Brain pericyte (primary cell): ENCODE results near the gene TRAPPC2L.
A peak's percentile ranks its signal among the peaks of the same experiment; 100 is the strongest.

Source experiments
- DNase-seq: peaks from one replicate; pipeline ENCODE4 v3.0.0-alpha.2; 2012; ENCODE audit warnings: low read depth, low spot score

TRAPPC2L gene, protein sequence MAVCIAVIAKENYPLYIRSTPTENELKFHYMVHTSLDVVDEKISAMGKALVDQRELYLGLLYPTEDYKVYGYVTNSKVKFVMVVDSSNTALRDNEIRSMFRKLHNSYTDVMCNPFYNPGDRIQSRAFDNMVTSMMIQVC

DNA sequence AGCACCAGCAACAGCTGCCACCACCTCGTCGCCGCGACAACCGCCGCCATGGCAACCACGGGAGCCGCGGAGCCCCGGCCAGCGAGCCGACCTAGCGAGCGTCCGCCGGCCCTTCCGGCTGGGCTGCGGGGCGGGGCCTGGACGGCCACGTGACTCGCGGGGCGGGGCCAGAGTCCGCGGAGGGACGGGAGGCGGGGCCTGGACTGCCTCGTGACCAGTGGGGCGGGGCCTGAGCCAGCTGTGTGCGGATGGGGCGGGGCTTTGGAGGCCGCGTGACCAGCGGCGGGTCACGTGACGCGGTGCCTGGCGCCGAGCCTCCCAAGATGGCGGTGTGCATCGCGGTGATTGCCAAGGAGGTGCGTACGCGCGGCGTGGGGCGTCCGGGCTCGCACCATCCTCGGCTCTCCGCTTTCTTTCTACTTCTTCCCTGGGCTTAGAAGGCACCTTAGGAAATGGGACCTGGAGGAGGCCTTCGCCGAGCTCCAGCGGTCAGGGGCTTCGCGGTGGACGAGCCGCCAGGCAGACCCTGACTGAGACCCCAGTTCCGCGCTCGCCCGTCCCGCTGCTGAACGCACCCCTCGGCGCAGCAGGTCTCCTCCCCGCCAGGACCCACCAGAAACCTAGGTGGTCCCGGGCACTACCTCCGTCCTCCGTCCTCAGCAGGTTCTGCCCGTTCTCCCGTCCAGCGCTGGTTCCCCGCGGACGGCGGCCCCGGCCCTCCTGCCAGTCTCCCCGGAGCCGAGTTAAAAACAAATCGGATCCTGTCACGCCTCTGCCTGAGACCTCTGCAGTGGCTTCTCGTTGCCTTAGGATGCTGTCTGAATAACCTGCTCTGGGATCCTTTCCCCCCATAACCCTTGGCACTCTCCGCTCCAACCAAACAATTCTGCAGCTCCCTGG lies at the start of gene TRAPPC2L, which contains the start of gene GALNS:
TRAPPC2L (plus strand) TSS at position 300 of the 900 bp plus-strand sequence; CDS start at position 324, 24 bp downstream.
GALNS (minus strand) TSS at position 120 of the 900 bp plus-strand sequence; CDS start at position 50, 70 bp downstream.
- DNase-seq: peak; percentile 86

DNA sequence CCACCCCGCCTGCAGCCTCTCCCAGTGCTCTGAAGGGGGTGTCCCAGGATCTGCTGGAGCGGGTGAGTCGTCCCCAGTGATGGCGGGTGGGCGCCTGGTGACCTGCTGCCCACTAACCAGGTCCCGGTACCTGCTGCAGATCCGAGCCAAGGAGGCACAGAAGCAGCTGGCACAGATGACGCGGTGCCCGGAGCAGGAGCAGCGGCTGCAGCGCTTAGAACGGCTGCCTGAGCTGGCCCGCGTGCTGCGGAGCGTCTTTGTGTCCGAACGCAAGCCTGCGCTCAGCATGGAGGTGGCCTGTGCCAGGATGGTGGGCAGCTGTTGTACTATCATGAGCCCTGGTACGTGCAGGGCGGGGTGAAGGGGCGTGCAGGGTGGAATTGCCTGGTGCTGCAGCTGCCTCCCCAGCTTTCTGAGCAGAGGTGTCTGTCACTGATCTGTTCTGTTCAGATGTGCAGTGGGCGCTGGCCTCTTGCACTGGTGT lies 49.7 kb upstream of the TRAPPC2L start:
- no peak for DNase-seq

GRCh38 chr16:88807626-88808453 lies 49.1 kb upstream of the TRAPPC2L start:
- DNase-seq: no peak

DNA sequence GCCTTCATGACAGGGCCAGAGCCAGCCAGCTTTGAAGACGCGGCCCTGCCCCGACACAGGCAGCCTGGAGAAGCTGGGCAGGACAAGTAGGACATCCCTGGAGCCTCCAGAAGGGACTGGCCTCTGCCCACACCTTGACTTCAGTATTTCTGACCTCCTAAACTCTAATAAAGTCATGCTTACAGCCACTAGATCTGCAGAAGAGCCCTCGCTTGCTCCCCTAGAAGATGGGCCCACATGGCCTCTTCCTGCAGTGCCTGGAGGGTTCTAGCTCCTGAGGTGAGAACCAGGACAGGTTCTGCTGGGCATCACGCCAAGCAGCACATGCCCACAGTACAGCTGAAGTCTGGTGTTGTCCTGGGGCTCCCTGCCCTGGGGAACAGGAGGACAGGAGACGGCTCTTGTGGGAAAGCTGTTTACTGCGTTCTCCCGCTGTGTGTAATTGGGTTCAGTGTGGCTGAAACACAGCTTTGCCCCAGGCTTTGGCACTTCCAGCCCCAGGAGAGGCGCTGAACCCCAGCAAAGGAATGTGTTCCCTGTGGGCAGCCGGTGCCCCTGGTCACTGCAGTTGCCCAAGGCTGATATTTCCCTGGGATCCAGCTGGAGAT lies 47.8 kb upstream of the TRAPPC2L start:
- no peak for DNase-seq

- DNase-seq: no peak
Measured at GRCh38 chr16:88809676-88810165, 47.2 kb upstream of the TRAPPC2L start.

DNA sequence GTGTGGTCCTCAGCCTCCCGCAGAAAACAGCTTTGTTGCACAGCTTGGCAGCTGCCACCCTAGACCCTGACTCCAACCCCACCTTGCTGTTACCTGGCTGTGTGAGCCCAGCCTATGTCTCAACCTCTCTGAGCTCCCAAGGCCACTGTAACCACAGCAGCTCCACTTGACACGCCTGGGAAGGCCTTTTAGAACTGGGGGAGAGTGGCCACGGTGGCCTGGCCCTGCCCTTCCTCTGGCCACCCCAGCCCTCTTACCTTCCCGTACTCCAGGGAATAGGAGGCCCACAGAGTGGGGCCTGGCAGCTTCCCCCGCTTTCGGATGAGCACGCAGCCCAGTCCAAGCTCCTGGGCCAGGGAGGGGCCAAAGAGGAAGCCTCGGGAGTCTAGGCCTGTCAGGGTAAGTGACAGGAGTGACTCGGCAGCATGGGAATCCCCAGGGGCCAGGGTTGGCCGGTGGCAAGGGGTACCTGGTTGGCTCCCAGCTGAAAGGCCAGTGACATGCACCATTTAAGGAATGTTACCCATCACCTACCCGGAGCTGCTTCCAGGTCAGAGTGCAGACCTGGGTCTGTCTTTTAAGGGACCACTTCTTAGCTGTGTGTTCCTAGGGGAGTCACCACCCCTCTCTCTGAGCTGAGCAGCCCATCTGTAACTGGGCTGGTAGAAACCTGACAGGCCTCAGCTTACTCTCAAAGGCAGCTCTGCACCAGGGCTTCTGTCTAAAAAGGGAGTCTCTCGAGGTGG lies 46.6 kb upstream of the TRAPPC2L start:
- no peak for DNase-seq

GRCh38 chr16:88810912-88811768 lies 45.8 kb upstream of the TRAPPC2L start:
- DNase-seq: peak; percentile 50

- peak; percentile 87 for DNase-seq
Measured at GRCh38 chr16:88811769-88812512, 45.0 kb upstream of the TRAPPC2L start, which contains the start of gene APRT. Gene APRT, minus strand, starts transcription at chr16:88811928. Its CDS starts 29 bp downstream, at chr16:88811899.

DNA sequence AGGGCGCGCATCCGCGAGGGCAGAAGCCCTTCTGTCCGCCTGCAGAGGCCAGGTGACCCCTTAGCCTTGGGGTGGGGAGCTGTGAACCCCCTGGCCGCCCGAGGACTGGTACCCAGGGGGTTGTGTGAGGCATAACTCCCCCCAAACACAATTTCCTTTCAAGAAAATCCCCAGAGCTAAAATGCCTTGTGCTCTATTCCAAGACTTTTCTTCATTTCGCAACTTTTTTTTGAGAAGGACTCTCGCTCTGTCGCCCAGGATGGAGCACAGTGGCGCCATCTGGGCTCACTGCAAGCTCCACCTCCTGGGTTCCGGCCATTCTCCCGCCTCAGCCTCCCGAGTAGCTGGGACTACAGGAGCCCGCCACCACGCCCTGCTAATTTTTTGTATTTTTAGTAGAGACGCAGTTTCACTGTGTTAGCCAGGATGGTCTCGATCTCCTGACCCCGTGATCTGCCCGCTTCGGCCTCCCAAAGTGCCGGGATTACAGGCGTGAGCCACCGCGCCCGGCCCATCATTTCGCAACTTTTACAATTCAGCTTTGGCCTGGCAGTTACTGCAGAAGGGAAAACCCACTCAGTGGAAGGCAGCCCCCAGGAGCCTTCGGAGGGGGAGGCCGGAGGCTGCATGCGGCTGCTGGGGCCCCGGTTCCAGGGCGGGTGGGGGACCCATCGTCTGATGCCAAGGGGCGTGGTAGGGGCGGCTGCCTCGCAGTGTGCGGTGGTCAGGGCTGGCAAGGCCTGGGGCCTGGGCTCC lies 44.2 kb upstream of the TRAPPC2L start:
- no peak for DNase-seq

- no peak for DNase-seq
Measured at GRCh38 chr16:88813269-88814143, 43.4 kb upstream of the TRAPPC2L start.

GRCh38 chr16:88814144-88814502 lies 42.8 kb upstream of the TRAPPC2L start:
- no peak for DNase-seq

DNA sequence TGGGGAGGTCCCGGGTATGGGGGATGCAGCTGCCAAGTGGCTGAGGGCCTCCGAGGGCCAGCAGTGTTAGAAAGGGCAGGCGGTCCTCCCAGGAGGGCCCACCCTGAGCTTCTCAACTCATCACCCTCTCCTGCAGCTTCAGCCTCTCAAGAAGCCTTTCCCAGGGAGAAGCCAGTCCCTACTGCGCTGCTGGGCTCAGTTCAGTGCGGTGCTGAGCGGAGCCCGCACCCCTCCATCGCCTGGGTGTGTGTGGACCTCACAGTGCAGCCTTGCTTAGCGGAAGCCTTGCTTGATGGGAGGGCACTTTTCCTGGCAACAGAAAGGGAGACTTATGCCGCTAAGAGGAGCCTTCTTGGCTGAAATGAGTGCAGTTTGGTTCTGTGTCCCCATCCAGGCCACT lies 41.7 kb upstream of the TRAPPC2L start:
- DNase-seq: no peak

DNA sequence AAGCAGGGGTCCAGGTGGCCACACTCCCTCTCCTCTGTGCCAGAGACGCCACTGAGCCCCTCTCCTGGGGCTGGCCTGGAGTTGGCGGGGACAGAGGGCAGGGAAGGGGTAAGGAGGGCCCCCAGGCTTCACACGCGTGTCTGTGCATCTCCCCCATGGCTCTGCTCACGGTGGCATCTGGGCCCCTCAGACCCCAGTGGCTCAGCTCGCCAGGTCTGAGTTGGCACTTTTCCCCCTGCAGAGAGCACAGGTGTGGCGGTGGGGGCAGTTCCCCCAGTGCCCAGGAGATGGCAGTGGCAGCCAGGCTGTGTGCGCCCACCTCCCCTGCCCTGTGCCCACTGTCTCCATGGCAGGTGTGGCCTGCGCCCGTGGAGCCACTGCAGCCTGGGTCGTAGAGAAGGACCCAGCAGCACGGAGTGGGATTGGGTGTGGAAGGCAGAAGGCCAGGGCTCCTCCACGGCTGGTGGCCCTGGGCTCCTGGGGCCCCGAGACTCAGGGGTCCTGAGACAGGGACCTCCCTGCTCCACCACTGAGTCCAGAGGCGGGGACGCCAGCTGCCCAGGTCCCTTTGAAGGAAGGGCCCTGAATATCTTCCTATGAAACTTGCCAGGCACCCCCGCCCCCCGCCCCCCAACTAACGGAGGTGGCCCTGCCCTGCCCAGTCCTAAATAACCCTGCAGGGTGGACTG lies 40.9 kb upstream of the TRAPPC2L start:
- DNase-seq: no peak

DNA sequence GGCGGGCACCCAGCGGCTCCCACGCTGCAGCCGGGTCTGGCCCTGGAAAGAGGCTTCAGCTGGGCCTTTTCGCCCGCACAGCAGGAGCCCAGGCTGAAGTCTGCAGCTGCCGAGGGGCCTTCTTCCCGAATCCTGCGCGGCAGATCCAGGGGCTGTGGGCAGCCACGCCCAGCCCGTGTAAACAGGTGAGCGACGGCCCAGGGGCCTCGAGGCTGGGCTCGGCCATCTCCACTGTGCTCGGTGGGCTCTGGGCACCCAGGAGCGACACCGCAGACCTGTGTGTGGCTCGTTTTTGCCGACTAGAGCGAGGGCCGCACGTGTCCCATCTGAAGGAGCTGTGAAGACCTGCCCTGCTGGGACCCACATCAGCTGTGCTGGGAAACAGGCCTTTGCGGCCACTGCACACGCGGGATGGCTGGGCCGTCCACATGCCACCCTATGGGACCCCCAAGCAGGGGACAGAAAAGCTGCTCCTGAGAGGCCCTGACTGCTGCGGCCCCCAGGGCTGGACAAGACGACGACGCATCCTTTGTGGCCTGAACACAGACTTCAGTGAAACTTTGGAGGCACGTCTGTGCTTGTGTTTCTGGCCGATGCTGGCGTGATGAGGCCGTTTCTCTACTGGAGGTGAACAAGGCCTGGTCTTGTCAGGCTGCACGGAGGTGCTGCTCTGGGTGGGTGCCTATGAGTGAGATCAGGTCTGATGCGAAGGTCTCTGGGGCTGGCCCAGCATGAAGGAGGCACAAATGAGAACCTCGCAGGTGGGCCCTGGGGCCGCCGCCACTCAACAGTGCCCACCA lies 40.0 kb upstream of the TRAPPC2L start:
- no peak for DNase-seq

GRCh38 chr16:88817785-88818574 lies 38.9 kb upstream of the TRAPPC2L start:
- DNase-seq: no peak
